Epithelial cell of esophagus (primary cell): ENCODE measurements around the gene EPN3.

Experiments used
- DNase-seq: peaks from one replicate; pipeline ENCODE4 v3.0.0; 2010; ENCODE audit warnings: low read depth
- H3K4me3 ChIP-seq: 2 replicates; pipeline ENCODE4 v1.5.1; 2011; ENCODE audit warnings: mild to moderate bottlenecking, low read length, control low read depth
- CTCF ChIP-seq: IDR thresholded peaks from 2 replicates; pipeline ENCODE4 v1.5.1; 2011; ENCODE audit warnings: low read depth, mild to moderate bottlenecking, low read length, control low read depth, inconsistent platforms; ENCODE audit not compliant: insufficient read depth; ENCODE audit errors: missing control alignments

The EPN3 gene

GRCh38 chr17:50499721-50500120 is 32.8 kb upstream of the EPN3 start:
- no peak overlapping the region for H3K4me3 ChIP-seq
- no peak for TF ChIP-seq CTCF
- DNase-seq, result no peak

GRCh38 chr17:50501054-50501453 is 31.5 kb upstream of the EPN3 start:
- no peak overlapping the region for H3K4me3 ChIP-seq
- TF ChIP-seq CTCF, result peak; percentile 40
- peak; percentile 33 for DNase-seq

GRCh38 chr17:50502301-50502990 is 30.1 kb upstream of the EPN3 start:
- H3K4me3 ChIP-seq, result no peak overlapping the region
- TF ChIP-seq CTCF, result no peak
- no peak for DNase-seq

- no peak overlapping the region for H3K4me3 ChIP-seq
- peak; percentile 73 for DNase-seq
- TF ChIP-seq CTCF, result no peak
Observed at GRCh38 chr17:50505591-50506130, 26.9 kb upstream of the EPN3 start.

- no peak for DNase-seq
- TF ChIP-seq CTCF, result no peak
- H3K4me3 ChIP-seq, result no peak overlapping the region
Observed at GRCh38 chr17:50506298-50506697, 26.2 kb upstream of the EPN3 start.

- TF ChIP-seq CTCF, result no peak
- H3K4me3 ChIP-seq, result peak within 1 kb of the TSS; percentile 33
- peak; percentile 55 for DNase-seq
Observed at GRCh38 chr17:50507871-50508572, 24.5 kb upstream of the EPN3 start, which contains the start of gene MYCBPAP. TSS of gene MYCBPAP (plus strand) at chr17:50508439. CDS start at chr17:50508675, 236 bp downstream.
